WI38 (cell line): Measurements from ENCODE around the gene PRDM12.

Experiments used
- H3K4me3 ChIP-seq: 2 replicates; pipeline ENCODE4 v1.5.1; 2011; ENCODE audit warnings: low read depth, mild to moderate bottlenecking, control low read depth, low read length
- CTCF ChIP-seq: IDR thresholded peaks from 2 replicates; pipeline ENCODE4 v1.5.1; 2012; ENCODE audit warnings: low read depth, mild to moderate bottlenecking, control low read depth, low read length

Gene PRDM12

GRCh38 chr9:130661451-130662098 lies 2.8 kb upstream of the PRDM12 start:
- no peak for TF ChIP-seq CTCF
- no peak overlapping the region for H3K4me3 ChIP-seq

- TF ChIP-seq CTCF: no peak
- H3K4me3 ChIP-seq: no peak overlapping the region
Measured at GRCh38 chr9:130662099-130662969, 2.1 kb upstream of the PRDM12 start.

GRCh38 chr9:130662970-130663257 lies 1.5 kb upstream of the PRDM12 start:
- TF ChIP-seq CTCF: no peak
- no peak overlapping the region for H3K4me3 ChIP-seq

GRCh38 chr9:130663258-130663976 lies 977 bp upstream of the PRDM12 start:
- TF ChIP-seq CTCF: no peak
- H3K4me3 ChIP-seq: no peak overlapping the region

- no peak for TF ChIP-seq CTCF
- no peak overlapping the region for H3K4me3 ChIP-seq
Measured at GRCh38 chr9:130663977-130664250, 480 bp upstream of the PRDM12 start.

GRCh38 chr9:130665029-130665430 lies 636 bp downstream of the PRDM12 start:
- no peak for TF ChIP-seq CTCF
- H3K4me3 ChIP-seq: no peak overlapping the region
